Endothelial cell of umbilical vein (primary cell): ENCODE measurements around the gene MPEG1. TPM values are rescaled to one million over a fixed set of nuclear protein-coding genes. Genes with fewer than 3 reads are reported as not detected.

Experiments
- BruUV-seq: library from RNA; stranded (reverse); fragments of 400-500 nt; replicated peaks from 2 replicates; lab custom pipeline; 2021; lab: Mats Ljungman, UMichigan
- CTCF ChIA-PET: fragments of 300-600, 350-600 bp; sonication (Branson Sonifier 250); formaldehyde crosslinking; loops from one replicate; lab custom pipeline; 2021; ENCODE audit warnings: antibody characterized with exemption, inconsistent platforms; lab: Charles Lee
- POLR2A ChIA-PET: fragments of 300-600, 350-600 bp; sonication (Branson Sonifier 250); formaldehyde crosslinking; loops from one replicate; lab custom pipeline; 2021; ENCODE audit warnings: antibody characterized with exemption, inconsistent platforms; lab: Charles Lee
- DNase-seq: peaks from one replicate; pipeline ENCODE4 v3.0.0-alpha.2; 2011; ENCODE audit warnings: low read depth, low spot score
- FAIRE-seq: peaks from 2 replicates; lab custom pipeline; 2011; peaks lifted over from hg19 to GRCh38; lab: Jason Lieb, UNC
- H2AFZ ChIP-seq: 2 replicates; pipeline ENCODE4 v1.6.0; 2012; ENCODE audit warnings: low read depth, low read length, control low read depth, inconsistent platforms
- H3K27ac ChIP-seq: 2 replicates; pipeline ENCODE4 v1.5.1; 2011; ENCODE audit warnings: low read depth, mild to moderate bottlenecking, control low read depth, low read length, moderate library complexity; ENCODE audit not compliant: insufficient read depth
- H3K27me3 ChIP-seq, 2 experiments: 2 replicates each; pipeline versions ENCODE4 v1.6.0 to v1.6.1; 2011; ENCODE audit warnings: low read length in 2 of 2, mixed read lengths in 1 of 2; ENCODE audit not compliant: control insufficient read depth in 2 of 2, insufficient read depth in 2 of 2
- H3K36me3 ChIP-seq, 2 experiments: 2 replicates in 1 of 2; 3 replicates in 1 of 2; pipeline ENCODE4 v1.5.1; 2011; ENCODE audit warnings: low read length in 2 of 2, mild to moderate bottlenecking in 1 of 2, moderate library complexity in 1 of 2; ENCODE audit not compliant: control insufficient read depth in 2 of 2, insufficient read depth in 2 of 2; ENCODE audit errors: extremely low read depth in 1 of 2
- H3K4me1 ChIP-seq: 3 replicates; pipeline ENCODE4 v1.5.1; 2011; ENCODE audit warnings: mild to moderate bottlenecking, low read length; ENCODE audit not compliant: control insufficient read depth, insufficient read depth; ENCODE audit errors: extremely low read depth
- H3K4me2 ChIP-seq: 2 replicates; pipeline ENCODE4 v1.6.1; 2011; ENCODE audit warnings: low read length, control low read depth, mixed read lengths; ENCODE audit not compliant: insufficient read depth
- H3K4me3 ChIP-seq, 3 experiments: fragments of 200-600 bp in 1 of 3; sonication (generic), shearing (Covaris generic) in 1 of 3; replicated peaks in 1 of 3; 2 replicates each; pipeline ENCODE4 v1.5.1; 2011 to 2016; ENCODE audit warnings: control low read depth in 3 of 3, low read length in 3 of 3, mild to moderate bottlenecking in 2 of 3, inconsistent platforms in 1 of 3, low read depth in 1 of 3, moderate library complexity in 1 of 3; ENCODE audit not compliant: insufficient read depth in 1 of 3
- H3K79me2 ChIP-seq: 2 replicates; pipeline ENCODE4 v1.6.0; 2012; ENCODE audit warnings: low read length, inconsistent platforms; ENCODE audit not compliant: control insufficient read depth, insufficient read depth
- H3K9ac ChIP-seq: replicated peaks from 2 replicates; pipeline ENCODE3; 2011; ENCODE audit warnings: low read length, control low read depth; ENCODE audit not compliant: insufficient read depth; ENCODE audit errors: extremely low read depth
- H3K9me1 ChIP-seq: replicated peaks from 3 replicates; pipeline ENCODE4 v1.6.0; 2011; ENCODE audit warnings: mild to moderate bottlenecking, low read length; ENCODE audit not compliant: control insufficient read depth, insufficient read depth; ENCODE audit errors: extremely low read depth
- H3K9me3 ChIP-seq: replicated peaks from 2 replicates; pipeline ENCODE4 v1.5.1; 2012; ENCODE audit warnings: low read length, inconsistent platforms; ENCODE audit not compliant: control insufficient read depth, insufficient read depth
- H4K20me1 ChIP-seq: replicated peaks from 2 replicates; pipeline ENCODE3; 2011; ENCODE audit warnings: mild to moderate bottlenecking, low read length; ENCODE audit not compliant: control insufficient read depth, insufficient read depth; ENCODE audit errors: extremely low read depth
- EZH2 ChIP-seq: IDR thresholded peaks from 2 replicates; pipeline ENCODE4 v1.6.1; 2012; ENCODE audit warnings: borderline replicate concordance, low read depth, mild to moderate bottlenecking, moderate library complexity, low read length, inconsistent platforms; ENCODE audit not compliant: severe bottlenecking
- FOS ChIP-seq: IDR thresholded peaks from 2 replicates; pipeline ENCODE4 v1.6.1; 2011; ENCODE audit warnings: mild to moderate bottlenecking, low read length, moderate library complexity, borderline replicate concordance; ENCODE audit not compliant: insufficient read depth
- GATA2 ChIP-seq: IDR thresholded peaks from 2 replicates; pipeline ENCODE4 v1.7.0; 2011; ENCODE audit warnings: low read depth, mild to moderate bottlenecking, moderate library complexity, mixed read lengths, low read length; ENCODE audit not compliant: insufficient read length, insufficient read depth
- JUN ChIP-seq: IDR thresholded peaks from 2 replicates; pipeline ENCODE4 v1.6.1; 2011; ENCODE audit warnings: borderline replicate concordance, low read depth; ENCODE audit not compliant: insufficient read length, insufficient read depth
- MYC ChIP-seq: IDR thresholded peaks from one replicate; pipeline ENCODE4 v1.6.1; 2011; ENCODE audit warnings: mild to moderate bottlenecking, low read depth, low read length
- POLR2A ChIP-seq: IDR thresholded peaks from 2 replicates; pipeline ENCODE4 v1.6.1; 2012; ENCODE audit warnings: low read depth, mild to moderate bottlenecking, control low read depth, low read length
- POLR2AphosphoS5 ChIP-seq: IDR thresholded peaks from 2 replicates; pipeline ENCODE4 v1.6.1; 2012; ENCODE audit warnings: low read depth, mild to moderate bottlenecking, control low read depth, low read length, moderate library complexity; ENCODE audit not compliant: insufficient read depth
- dilution Hi-C: fragments of 300-500 bp; cut with MboI; formaldehyde crosslinking; loops from one replicate; pipeline ENCODE4 v1.15.0; 2019; ENCODE audit warnings: low sequenced_read_pairs; ENCODE audit not compliant: extremely low pct_ligation_motif_present
- intact Hi-C: fragments of 100-400 bp; cut with micrococcal nuclease; formaldehyde crosslinking; loops from one replicate; pipeline ENCODE4 v1.10.0; 2022
- polyA plus RNA-seq, 4 experiments: library from polyadenylated mRNA; depleted of rRNA in 3 of 4; stranded (reverse) in 3 of 4; unstranded in 1 of 4; fragments of >200 nt; gene quantifications; 2 replicates each; pipeline versions ENCODE4 v1.2.1 to v1.2.3, GENCODE V29; 2011 to 2012; ENCODE audit warnings: missing spikeins in 1 of 4
- total RNA-seq: library from RNA; stranded (reverse); gene quantifications from 2 replicates; pipeline ENCODE4 v1.2.3, GENCODE V29; 2021
- TF ChIP-seq, protein P1 (sequence below): IDR thresholded peaks from 2 replicates; pipeline ENCODE4 v1.6.1; 2011; ENCODE audit not compliant: insufficient read depth, insufficient read length
- TF ChIP-seq, protein P2 (sequence below), 2 donors: IDR thresholded peaks; 1 replicate in 1 of 2; 2 replicates in 1 of 2; pipeline ENCODE4 v1.5.1; 2011; ENCODE audit warnings: low read length in 2 of 2, mild to moderate bottlenecking in 2 of 2, moderate library complexity in 2 of 2, control low read depth in 1 of 2, inconsistent platforms in 1 of 2, low read depth in 1 of 2; ENCODE audit not compliant: insufficient read depth in 1 of 2; ENCODE audit errors: extremely low read depth in 1 of 2

MPEG1 gene
- total and polyA plus RNA-seq, 2 donors (not counting 3 experiments of a cell fraction or from before 2014, with no cell fraction given) = not detected

DNA sequence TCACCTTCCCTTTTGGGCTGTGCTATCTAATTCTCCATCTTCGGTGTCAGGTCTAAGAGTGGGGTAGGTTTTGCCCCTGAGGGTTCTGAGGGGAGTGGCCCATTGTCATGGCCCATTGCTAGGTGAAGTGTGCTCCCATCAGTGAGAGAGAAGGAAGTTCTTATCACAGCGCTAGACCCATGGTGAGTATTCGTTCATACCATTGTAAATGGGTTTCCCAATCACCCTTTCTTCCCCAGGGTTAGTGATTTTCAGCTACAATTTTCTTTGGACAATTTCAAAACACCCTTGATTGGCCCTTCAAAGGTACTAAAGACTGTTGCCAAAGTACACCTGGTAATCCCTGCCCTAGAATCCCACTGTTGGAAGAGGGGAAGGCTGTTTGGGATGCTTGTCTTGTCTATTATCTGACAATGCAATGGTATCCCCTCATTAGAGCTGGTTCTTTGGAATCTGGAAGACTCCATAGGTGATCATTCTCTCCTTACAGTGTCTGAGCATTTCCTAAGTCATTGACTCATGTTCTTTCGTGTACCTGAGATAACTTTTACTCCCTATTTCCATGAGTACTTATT is 20.2 kb downstream of the MPEG1 start:
- CTCF ChIA-PET = interaction anchor here (1.0 to 3.8 kb wide), 4 partner anchors 14 to 21 kb away, joined by 3 to 16 read pairs (median 4); partner anchors contain the start of gene DTX4
- dilution Hi-C loops = no loop called here
- H3K9me3 ChIP-seq = no peaks in the 10 kb centered on the region

More for the DNA sequence above, 20.2 kb downstream of the MPEG1 start:
- Histone ChIP-seq H3K9me1 (no peaks in the 10 kb centered on the region), H3K9ac (no peak overlapping the region), H3K4me2 (no peak overlapping the region), H3K4me3 (no peak overlapping the region), H2AFZ (no peak overlapping the region), H3K27me3 (peaks cover 7 to 8% of the 10 kb centered on the region in 2 experiments), H3K36me3 (no peaks in the 10 kb centered on the region), H3K27ac (no peak overlapping the region), H3K79me2 (no peaks in the 10 kb centered on the region), H3K4me1 (peaks cover 2% of the 10 kb centered on the region), H4K20me1 (no peaks in the 10 kb centered on the region)
- BruUV-seq = no TSS peak
- intact Hi-C loops = no loop called here
- POLR2A ChIA-PET = no interaction called here
- FAIRE-seq (no peak), DNase-seq (no peak)
- TF ChIP-seq, protein P1, sequence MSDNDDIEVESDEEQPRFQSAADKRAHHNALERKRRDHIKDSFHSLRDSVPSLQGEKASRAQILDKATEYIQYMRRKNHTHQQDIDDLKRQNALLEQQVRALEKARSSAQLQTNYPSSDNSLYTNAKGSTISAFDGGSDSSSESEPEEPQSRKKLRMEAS = no peak
- TF ChIP-seq POLR2AphosphoS5 = no peak
- TF ChIP-seq FOS = no peak
- TF ChIP-seq EZH2 = no peak
- TF ChIP-seq POLR2A = no peak
- no peak for TF ChIP-seq JUN
- TF ChIP-seq, protein P2, sequence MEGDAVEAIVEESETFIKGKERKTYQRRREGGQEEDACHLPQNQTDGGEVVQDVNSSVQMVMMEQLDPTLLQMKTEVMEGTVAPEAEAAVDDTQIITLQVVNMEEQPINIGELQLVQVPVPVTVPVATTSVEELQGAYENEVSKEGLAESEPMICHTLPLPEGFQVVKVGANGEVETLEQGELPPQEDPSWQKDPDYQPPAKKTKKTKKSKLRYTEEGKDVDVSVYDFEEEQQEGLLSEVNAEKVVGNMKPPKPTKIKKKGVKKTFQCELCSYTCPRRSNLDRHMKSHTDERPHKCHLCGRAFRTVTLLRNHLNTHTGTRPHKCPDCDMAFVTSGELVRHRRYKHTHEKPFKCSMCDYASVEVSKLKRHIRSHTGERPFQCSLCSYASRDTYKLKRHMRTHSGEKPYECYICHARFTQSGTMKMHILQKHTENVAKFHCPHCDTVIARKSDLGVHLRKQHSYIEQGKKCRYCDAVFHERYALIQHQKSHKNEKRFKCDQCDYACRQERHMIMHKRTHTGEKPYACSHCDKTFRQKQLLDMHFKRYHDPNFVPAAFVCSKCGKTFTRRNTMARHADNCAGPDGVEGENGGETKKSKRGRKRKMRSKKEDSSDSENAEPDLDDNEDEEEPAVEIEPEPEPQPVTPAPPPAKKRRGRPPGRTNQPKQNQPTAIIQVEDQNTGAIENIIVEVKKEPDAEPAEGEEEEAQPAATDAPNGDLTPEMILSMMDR (IDR thresholded peaks at IDR 0.05; ENCODE audit: extremely low read depth in 1 of 2, insufficient read depth in 1 of 2, low read depth in 1 of 2, low read length in 2 of 2) = no peak
- no peak for TF ChIP-seq GATA2
- TF ChIP-seq MYC = no peak
